Measurements from ENCODE around the gene XIRP2.

GRCh38 chr2:166984797-166985196 lies 96.5 kb downstream of the XIRP2 start:
- TF ChIP-seq CTCF (IDR thresholded peaks at IDR 0.05; ENCODE audit: control extremely low read depth in 1 of 3, insufficient read depth in 1 of 3, low read depth in 1 of 3, low read length in 3 of 3), result no peak
- no peak for TF ChIP-seq POLR2A (IDR thresholded peaks at IDR 0.05; ENCODE audit: control extremely low read depth in 1 of 2, low read depth in 2 of 2, low read length in 2 of 2)
- no peak for TF ChIP-seq MAFK (IDR thresholded peaks at IDR 0.05; ENCODE audit: low read depth, low read length)
- TF ChIP-seq ATF2 (IDR thresholded peaks at IDR 0.05; ENCODE audit: low read length), result no peak
- TF ChIP-seq EGR1 (IDR thresholded peaks at IDR 0.05; ENCODE audit: borderline replicate concordance, low read depth, low read length), result no peak
- TF ChIP-seq GABPA (IDR thresholded peaks at IDR 0.05; ENCODE audit: borderline replicate concordance, insufficient read depth, low read length), result no peak
- TF ChIP-seq SUZ12 (IDR thresholded peaks at IDR 0.05; ENCODE audit: low read length), result no peak
- no peak for TF ChIP-seq EZH2 (IDR thresholded peaks at IDR 0.05; ENCODE audit: low read depth, low read length, severe bottlenecking)
- TF ChIP-seq NRF1 (IDR thresholded peaks at IDR 0.05; ENCODE audit: low read depth, low read length), result no peak
- TF ChIP-seq SP1 (IDR thresholded peaks at IDR 0.05; ENCODE audit: low read depth, low read length), result no peak
- no peak for TF ChIP-seq RFX5 (IDR thresholded peaks at IDR 0.05; ENCODE audit: borderline replicate concordance, low read depth, low read length)
- TF ChIP-seq EP300 (IDR thresholded peaks at IDR 0.05; ENCODE audit: borderline replicate concordance in 1 of 2, low read depth in 2 of 2, low read length in 2 of 2), result no peak
- TF ChIP-seq SIN3A (conservative IDR thresholded peaks at IDR 0.05 in 1 of 2, IDR thresholded peaks at IDR 0.05 in 1 of 2; ENCODE audit: low read depth in 1 of 2, low read length in 2 of 2), result no peak
- no peak for TF ChIP-seq JUND (IDR thresholded peaks at IDR 0.05; ENCODE audit: low read length)

Measured in H1 (cell line).